GM12878 (cell line): ENCODE measurements around the gene DPH7. TPM values are rescaled to one million over a fixed set of nuclear protein-coding genes. Genes with fewer than 3 reads are reported as not detected.

Source experiments
- CBX5 ChIP-seq: sonication (generic); IDR thresholded peaks from 2 replicates; pipeline ENCODE4 v1.6.1; 2016; ENCODE audit warnings: low read depth, moderate library complexity, mild to moderate bottlenecking, inconsistent platforms
- FOXM1 ChIP-seq: IDR thresholded peaks from 2 replicates; pipeline ENCODE4 v1.6.1; 2012; ENCODE audit warnings: low read depth, mild to moderate bottlenecking, inconsistent platforms, low read length, moderate library complexity
- MEF2B ChIP-seq: fragments of 450-650 bp; IDR thresholded peaks from 2 replicates; pipeline ENCODE4 v1.6.1; 2018; ENCODE audit warnings: mild to moderate bottlenecking, moderate library complexity; ENCODE audit not compliant: partially characterized antibody, poor library complexity, severe bottlenecking
- MTA2 ChIP-seq: fragments of 450-650 bp; IDR thresholded peaks from 2 replicates; pipeline ENCODE4 v1.6.1; 2016; ENCODE audit warnings: low read depth, mild to moderate bottlenecking, moderate library complexity
- NBN ChIP-seq: fragments of 450-650 bp; IDR thresholded peaks from 2 replicates; pipeline ENCODE4 v1.6.1; 2016
- RBBP5 ChIP-seq: fragments of 200-600 bp; sonication (generic); conservative IDR thresholded peaks from 2 replicates; pipeline ENCODE4 v1.6.1; 2016
- RUNX3 ChIP-seq: IDR thresholded peaks from 2 replicates; pipeline ENCODE4 v1.6.1; 2012; ENCODE audit warnings: low read length, inconsistent platforms
- ZNF274 ChIP-seq: IDR thresholded peaks from one replicate; pipeline ENCODE4 v1.8.0; 2011; ENCODE audit not compliant: insufficient read length, insufficient read depth
- polyA plus RNA-seq, 11 experiments: library from polyadenylated mRNA; depleted of rRNA in 4 of 11; unstranded in 6 of 11; stranded (reverse) in 5 of 11; fragments of >200 nt; fragmentation: Nextera tagmentation in 4 of 11; fragmentation: Illumina TruSeq in 1 of 11; extraction: Ambion mirVana in 4 of 11; extraction: Trizol in 1 of 11; gene quantifications; 1 replicate in 1 of 11; 2 replicates in 10 of 11; pipeline versions ENCODE4 v1.2.1 to v1.2.3, GENCODE V29; 2011 to 2016; ENCODE audit warnings: inconsistent platforms in 2 of 11, missing spikeins in 2 of 11, low read depth in 1 of 11
- total RNA-seq, 4 experiments: library from RNA; depleted of rRNA in 3 of 4; stranded (reverse); fragments of >200 nt in 3 of 4; fragmentation: Illumina TruSeq in 1 of 4; extraction: Trizol in 1 of 4; gene quantifications; 2 replicates each; pipeline versions ENCODE4 v1.2.1 to v1.2.3, GENCODE V29; 2013 to 2021
- TF ChIP-seq, protein P1 (sequence below): fragments of 450-650 bp; IDR thresholded peaks from 2 replicates; pipeline ENCODE4 v1.6.1; 2017; ENCODE audit warnings: borderline replicate concordance
- TF ChIP-seq, protein P2 (sequence below): IDR thresholded peaks from 2 replicates; pipeline ENCODE4 v1.6.1; 2012; ENCODE audit warnings: low read length, inconsistent platforms
- TF ChIP-seq, protein P3 (sequence below): fragments of 450-650 bp; IDR thresholded peaks from 2 replicates; pipeline ENCODE4 v1.6.1; 2016; ENCODE audit warnings: mild to moderate bottlenecking, moderate library complexity, borderline replicate concordance
- TF ChIP-seq, protein P4 (sequence below): fragments of 450-650 bp; IDR thresholded peaks from 2 replicates; pipeline ENCODE4 v1.6.1; 2017; ENCODE audit warnings: mild to moderate bottlenecking, low read depth, inconsistent platforms; ENCODE audit not compliant: poor library complexity, severe bottlenecking
- TF ChIP-seq, protein P5 (sequence below): IDR thresholded peaks from 2 replicates; pipeline ENCODE4 v1.6.1; 2011; ENCODE audit warnings: mild to moderate bottlenecking, low read depth, low read length, moderate library complexity; ENCODE audit not compliant: insufficient replicate concordance
- TF ChIP-seq, protein P6 (sequence below), 3 experiments: IDR thresholded peaks in 2 of 3; conservative IDR thresholded peaks in 1 of 3; 2 replicates each; pipeline ENCODE4 v1.5.1; 2011; ENCODE audit warnings: low read depth in 3 of 3, low read length in 3 of 3, mild to moderate bottlenecking in 3 of 3, control low read depth in 2 of 3, moderate library complexity in 2 of 3, inconsistent platforms in 1 of 3, mixed read lengths in 1 of 3; ENCODE audit not compliant: control insufficient read depth in 2 of 3, insufficient read depth in 1 of 3; ENCODE audit errors: extremely low read depth in 1 of 3
- TF ChIP-seq, protein P7 (sequence below): IDR thresholded peaks from 2 replicates; pipeline ENCODE4 v1.6.1; 2011; ENCODE audit warnings: low read depth, mild to moderate bottlenecking, low read length, moderate library complexity, borderline replicate concordance; ENCODE audit errors: extremely low read depth

The DPH7 gene
- total and polyA plus RNA-seq, 10 of the 15 experiments (the other 5 are each of a cell fraction or from before 2014, with no cell fraction given), result 8.7 to 40.0 (median 28.1) TPM

DNA sequence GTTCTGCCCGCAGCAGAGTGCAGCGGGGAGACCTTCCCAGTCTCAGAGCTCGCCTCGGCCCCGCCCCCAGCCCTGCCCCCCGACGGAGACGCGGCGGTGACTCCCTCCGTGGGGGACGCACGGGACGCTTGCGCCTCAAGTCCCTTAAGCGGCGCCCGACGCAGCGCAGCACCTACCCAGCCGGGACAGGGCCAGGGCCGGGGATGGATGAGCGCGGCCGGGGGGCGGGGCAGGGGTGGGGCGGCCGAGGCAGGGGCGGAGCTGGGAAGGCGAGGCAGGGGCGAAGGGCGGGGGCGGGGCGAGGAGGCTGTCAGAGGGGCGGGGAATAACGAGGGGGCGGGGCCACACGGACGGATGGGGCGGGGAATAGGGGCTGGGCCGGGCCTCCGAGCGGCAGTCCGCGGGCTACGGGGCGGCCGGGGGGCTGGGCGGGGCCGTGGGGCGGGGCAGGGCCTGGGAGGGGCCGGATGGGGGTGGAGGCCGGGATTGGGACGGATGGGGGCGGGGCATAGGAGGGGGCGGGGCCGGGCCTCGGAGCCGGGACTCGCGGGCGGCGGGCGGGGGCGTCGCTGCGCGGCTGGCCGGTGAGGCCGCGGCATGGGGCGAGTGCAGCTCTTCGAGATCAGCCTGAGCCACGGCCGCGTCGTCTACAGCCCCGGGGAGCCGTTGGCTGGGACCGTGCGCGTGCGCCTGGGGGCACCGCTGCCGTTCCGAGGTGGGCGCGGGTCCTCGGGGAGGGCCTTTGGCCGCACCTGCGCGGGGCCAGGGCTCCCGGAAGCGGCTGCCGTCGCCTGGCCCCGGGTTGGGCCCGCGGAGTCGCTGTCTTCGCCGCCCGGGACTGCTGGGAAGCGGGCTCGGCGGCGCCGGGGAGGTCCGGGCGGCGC, 26.6 kb upstream of the DPH7 start, which contains the start of gene ARRDC1 (continued):
- TF ChIP-seq, protein P1, sequence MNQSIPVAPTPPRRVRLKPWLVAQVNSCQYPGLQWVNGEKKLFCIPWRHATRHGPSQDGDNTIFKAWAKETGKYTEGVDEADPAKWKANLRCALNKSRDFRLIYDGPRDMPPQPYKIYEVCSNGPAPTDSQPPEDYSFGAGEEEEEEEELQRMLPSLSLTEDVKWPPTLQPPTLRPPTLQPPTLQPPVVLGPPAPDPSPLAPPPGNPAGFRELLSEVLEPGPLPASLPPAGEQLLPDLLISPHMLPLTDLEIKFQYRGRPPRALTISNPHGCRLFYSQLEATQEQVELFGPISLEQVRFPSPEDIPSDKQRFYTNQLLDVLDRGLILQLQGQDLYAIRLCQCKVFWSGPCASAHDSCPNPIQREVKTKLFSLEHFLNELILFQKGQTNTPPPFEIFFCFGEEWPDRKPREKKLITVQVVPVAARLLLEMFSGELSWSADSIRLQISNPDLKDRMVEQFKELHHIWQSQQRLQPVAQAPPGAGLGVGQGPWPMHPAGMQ, result no peak
- TF ChIP-seq, protein P2, sequence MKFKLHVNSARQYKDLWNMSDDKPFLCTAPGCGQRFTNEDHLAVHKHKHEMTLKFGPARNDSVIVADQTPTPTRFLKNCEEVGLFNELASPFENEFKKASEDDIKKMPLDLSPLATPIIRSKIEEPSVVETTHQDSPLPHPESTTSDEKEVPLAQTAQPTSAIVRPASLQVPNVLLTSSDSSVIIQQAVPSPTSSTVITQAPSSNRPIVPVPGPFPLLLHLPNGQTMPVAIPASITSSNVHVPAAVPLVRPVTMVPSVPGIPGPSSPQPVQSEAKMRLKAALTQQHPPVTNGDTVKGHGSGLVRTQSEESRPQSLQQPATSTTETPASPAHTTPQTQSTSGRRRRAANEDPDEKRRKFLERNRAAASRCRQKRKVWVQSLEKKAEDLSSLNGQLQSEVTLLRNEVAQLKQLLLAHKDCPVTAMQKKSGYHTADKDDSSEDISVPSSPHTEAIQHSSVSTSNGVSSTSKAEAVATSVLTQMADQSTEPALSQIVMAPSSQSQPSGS, result no peak
- no peak for TF ChIP-seq RUNX3
- TF ChIP-seq, protein P3, sequence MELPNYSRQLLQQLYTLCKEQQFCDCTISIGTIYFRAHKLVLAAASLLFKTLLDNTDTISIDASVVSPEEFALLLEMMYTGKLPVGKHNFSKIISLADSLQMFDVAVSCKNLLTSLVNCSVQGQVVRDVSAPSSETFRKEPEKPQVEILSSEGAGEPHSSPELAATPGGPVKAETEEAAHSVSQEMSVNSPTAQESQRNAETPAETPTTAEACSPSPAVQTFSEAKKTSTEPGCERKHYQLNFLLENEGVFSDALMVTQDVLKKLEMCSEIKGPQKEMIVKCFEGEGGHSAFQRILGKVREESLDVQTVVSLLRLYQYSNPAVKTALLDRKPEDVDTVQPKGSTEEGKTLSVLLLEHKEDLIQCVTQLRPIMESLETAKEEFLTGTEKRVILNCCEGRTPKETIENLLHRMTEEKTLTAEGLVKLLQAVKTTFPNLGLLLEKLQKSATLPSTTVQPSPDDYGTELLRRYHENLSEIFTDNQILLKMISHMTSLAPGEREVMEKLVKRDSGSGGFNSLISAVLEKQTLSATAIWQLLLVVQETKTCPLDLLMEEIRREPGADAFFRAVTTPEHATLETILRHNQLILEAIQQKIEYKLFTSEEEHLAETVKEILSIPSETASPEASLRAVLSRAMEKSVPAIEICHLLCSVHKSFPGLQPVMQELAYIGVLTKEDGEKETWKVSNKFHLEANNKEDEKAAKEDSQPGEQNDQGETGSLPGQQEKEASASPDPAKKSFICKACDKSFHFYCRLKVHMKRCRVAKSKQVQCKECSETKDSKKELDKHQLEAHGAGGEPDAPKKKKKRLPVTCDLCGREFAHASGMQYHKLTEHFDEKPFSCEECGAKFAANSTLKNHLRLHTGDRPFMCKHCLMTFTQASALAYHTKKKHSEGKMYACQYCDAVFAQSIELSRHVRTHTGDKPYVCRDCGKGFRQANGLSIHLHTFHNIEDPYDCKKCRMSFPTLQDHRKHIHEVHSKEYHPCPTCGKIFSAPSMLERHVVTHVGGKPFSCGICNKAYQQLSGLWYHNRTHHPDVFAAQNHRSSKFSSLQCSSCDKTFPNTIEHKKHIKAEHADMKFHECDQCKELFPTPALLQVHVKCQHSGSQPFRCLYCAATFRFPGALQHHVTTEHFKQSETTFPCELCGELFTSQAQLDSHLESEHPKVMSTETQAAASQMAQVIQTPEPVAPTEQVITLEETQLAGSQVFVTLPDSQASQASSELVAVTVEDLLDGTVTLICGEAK, result no peak
- TF ChIP-seq NBN, result no peak
- no peak for TF ChIP-seq MEF2B
- TF ChIP-seq, protein P4, sequence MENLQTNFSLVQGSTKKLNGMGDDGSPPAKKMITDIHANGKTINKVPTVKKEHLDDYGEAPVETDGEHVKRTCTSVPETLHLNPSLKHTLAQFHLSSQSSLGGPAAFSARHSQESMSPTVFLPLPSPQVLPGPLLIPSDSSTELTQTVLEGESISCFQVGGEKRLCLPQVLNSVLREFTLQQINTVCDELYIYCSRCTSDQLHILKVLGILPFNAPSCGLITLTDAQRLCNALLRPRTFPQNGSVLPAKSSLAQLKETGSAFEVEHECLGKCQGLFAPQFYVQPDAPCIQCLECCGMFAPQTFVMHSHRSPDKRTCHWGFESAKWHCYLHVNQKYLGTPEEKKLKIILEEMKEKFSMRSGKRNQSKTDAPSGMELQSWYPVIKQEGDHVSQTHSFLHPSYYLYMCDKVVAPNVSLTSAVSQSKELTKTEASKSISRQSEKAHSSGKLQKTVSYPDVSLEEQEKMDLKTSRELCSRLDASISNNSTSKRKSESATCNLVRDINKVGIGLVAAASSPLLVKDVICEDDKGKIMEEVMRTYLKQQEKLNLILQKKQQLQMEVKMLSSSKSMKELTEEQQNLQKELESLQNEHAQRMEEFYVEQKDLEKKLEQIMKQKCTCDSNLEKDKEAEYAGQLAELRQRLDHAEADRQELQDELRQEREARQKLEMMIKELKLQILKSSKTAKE, result no peak
- TF ChIP-seq ZNF274, result no peak
- TF ChIP-seq RBBP5, result no peak
- TF ChIP-seq, protein P5, sequence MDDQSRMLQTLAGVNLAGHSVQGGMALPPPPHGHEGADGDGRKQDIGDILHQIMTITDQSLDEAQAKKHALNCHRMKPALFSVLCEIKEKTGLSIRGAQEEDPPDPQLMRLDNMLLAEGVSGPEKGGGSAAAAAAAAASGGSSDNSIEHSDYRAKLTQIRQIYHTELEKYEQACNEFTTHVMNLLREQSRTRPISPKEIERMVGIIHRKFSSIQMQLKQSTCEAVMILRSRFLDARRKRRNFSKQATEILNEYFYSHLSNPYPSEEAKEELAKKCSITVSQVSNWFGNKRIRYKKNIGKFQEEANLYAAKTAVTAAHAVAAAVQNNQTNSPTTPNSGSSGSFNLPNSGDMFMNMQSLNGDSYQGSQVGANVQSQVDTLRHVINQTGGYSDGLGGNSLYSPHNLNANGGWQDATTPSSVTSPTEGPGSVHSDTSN, result no peak
- no peak for TF ChIP-seq CBX5
- TF ChIP-seq FOXM1, result no peak
- TF ChIP-seq MTA2, result no peak
- TF ChIP-seq, protein P6, sequence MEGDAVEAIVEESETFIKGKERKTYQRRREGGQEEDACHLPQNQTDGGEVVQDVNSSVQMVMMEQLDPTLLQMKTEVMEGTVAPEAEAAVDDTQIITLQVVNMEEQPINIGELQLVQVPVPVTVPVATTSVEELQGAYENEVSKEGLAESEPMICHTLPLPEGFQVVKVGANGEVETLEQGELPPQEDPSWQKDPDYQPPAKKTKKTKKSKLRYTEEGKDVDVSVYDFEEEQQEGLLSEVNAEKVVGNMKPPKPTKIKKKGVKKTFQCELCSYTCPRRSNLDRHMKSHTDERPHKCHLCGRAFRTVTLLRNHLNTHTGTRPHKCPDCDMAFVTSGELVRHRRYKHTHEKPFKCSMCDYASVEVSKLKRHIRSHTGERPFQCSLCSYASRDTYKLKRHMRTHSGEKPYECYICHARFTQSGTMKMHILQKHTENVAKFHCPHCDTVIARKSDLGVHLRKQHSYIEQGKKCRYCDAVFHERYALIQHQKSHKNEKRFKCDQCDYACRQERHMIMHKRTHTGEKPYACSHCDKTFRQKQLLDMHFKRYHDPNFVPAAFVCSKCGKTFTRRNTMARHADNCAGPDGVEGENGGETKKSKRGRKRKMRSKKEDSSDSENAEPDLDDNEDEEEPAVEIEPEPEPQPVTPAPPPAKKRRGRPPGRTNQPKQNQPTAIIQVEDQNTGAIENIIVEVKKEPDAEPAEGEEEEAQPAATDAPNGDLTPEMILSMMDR (IDR thresholded peaks at IDR 0.05 in 2 of 3, conservative IDR thresholded peaks at IDR 0.05 in 1 of 3; ENCODE audit: control insufficient read depth in 2 of 3, extremely low read depth in 1 of 3, insufficient read depth in 1 of 3, low read depth in 3 of 3, low read length in 3 of 3), result no peak
- TF ChIP-seq, protein P7, sequence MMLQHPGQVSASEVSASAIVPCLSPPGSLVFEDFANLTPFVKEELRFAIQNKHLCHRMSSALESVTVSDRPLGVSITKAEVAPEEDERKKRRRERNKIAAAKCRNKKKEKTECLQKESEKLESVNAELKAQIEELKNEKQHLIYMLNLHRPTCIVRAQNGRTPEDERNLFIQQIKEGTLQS, result no peak
